GM23248 (cell line): Measurements from ENCODE around the gene ASCL5. TPM values are rescaled to one million over a fixed set of nuclear protein-coding genes. Genes with fewer than 3 reads are reported as not detected.

Experiments used
- DNase-seq: peaks from one replicate; pipeline ENCODE4 v3.0.0-alpha.2; 2015
- H2AFZ ChIP-seq: fragments of 200-600 bp; sonication (generic); 2 replicates; pipeline ENCODE4 v1.6.1; 2016; ENCODE audit warnings: antibody characterized with exemption
- H3F3A ChIP-seq: fragments of 200-600 bp; sonication (generic); 2 replicates; pipeline ENCODE4 v1.6.1; 2016; ENCODE audit warnings: mild to moderate bottlenecking, antibody characterized with exemption, mixed run types; ENCODE audit not compliant: insufficient read depth
- H3K27ac ChIP-seq: fragments of 200-600 bp; sonication (generic); 2 replicates; pipeline ENCODE4 v1.5.1; 2016; ENCODE audit warnings: mild to moderate bottlenecking
- H3K27me3 ChIP-seq: fragments of 200-600 bp; sonication (generic); replicated peaks from 2 replicates; pipeline ENCODE4 v1.6.1; 2016; ENCODE audit warnings: mild to moderate bottlenecking; ENCODE audit not compliant: insufficient read depth
- H3K36me3 ChIP-seq: fragments of 200-600 bp; sonication (generic); 2 replicates; pipeline ENCODE4 v1.6.1; 2016; ENCODE audit warnings: low read depth, mild to moderate bottlenecking
- H3K4me1 ChIP-seq: fragments of 200-600 bp; sonication (generic); 2 replicates; pipeline ENCODE4 v1.6.1; 2016; ENCODE audit warnings: mild to moderate bottlenecking; ENCODE audit not compliant: insufficient read depth
- H3K4me2 ChIP-seq: fragments of 200-600 bp; sonication (generic); one replicate; pipeline ENCODE4 v1.6.1; 2016; ENCODE audit warnings: mild to moderate bottlenecking; ENCODE audit not compliant: unreplicated experiment
- H3K4me3 ChIP-seq: fragments of 200-600 bp; sonication (generic); 2 replicates; pipeline ENCODE4 v1.5.1; 2016; ENCODE audit warnings: mild to moderate bottlenecking
- H3K79me2 ChIP-seq: fragments of 200-600 bp; sonication (generic); 2 replicates; pipeline ENCODE4 v1.6.1; 2016; ENCODE audit warnings: mild to moderate bottlenecking; ENCODE audit not compliant: insufficient read depth
- H3K9ac ChIP-seq: fragments of 200-600 bp; sonication (generic); 2 replicates; pipeline ENCODE4 v1.6.1; 2016; ENCODE audit warnings: mild to moderate bottlenecking
- H3K9me2 ChIP-seq: fragments of 200-600 bp; sonication (generic); 2 replicates; pipeline ENCODE4 v1.6.1; 2016; ENCODE audit warnings: mixed run types, mild to moderate bottlenecking, moderate library complexity; ENCODE audit not compliant: insufficient read depth
- H3K9me3 ChIP-seq: fragments of 200-600 bp; sonication (generic); one replicate; pipeline ENCODE4 v1.6.1; 2017; ENCODE audit warnings: low read depth
- H4K20me1 ChIP-seq: fragments of 200-600 bp; sonication (generic); 2 replicates; pipeline ENCODE4 v1.6.0; 2016; ENCODE audit not compliant: insufficient read depth
- EZH2 ChIP-seq: fragments of 200-600 bp; sonication (generic); IDR thresholded peaks from 2 replicates; pipeline ENCODE4 v1.6.1; 2018; ENCODE audit warnings: antibody characterized with exemption, mild to moderate bottlenecking; ENCODE audit not compliant: insufficient read depth, poor library complexity, severe bottlenecking
- EZH2phosphoT487 ChIP-seq: fragments of 200-600 bp; sonication (generic); IDR thresholded peaks from 2 replicates; pipeline ENCODE4 v1.6.1; 2018; ENCODE audit warnings: antibody characterized with exemption, moderate library complexity, mild to moderate bottlenecking, low read depth; ENCODE audit not compliant: insufficient read depth
- WGBS, 2 experiments: methylation state at CpG; one replicate each; pipeline ENCODE4 v1.1.6; 2015 to 2017; ENCODE audit warnings: low lambda C conversion rate in 2 of 2, low coverage in 1 of 2; ENCODE audit errors: missing lambda C conversion rate in 2 of 2; 5-methylcytosine and 5-hydroxymethylcytosine counted together
- in situ Hi-C: fragments of 300-500 bp; cut with MboI; formaldehyde crosslinking; loops from 2 replicates; pipeline ENCODE4 v1.15.0; 2020
- polyA plus RNA-seq: library from polyadenylated mRNA; unstranded; fragments of >200 nt; fragmentation: Nextera tagmentation; extraction: Ambion mirVana; gene quantifications from 2 replicates; pipeline ENCODE4 v1.2.1, GENCODE V29; 2016
- total RNA-seq: library from RNA; depleted of rRNA; stranded (reverse); fragments of >200 nt; shearing (Covaris generic); gene quantifications from 2 replicates; pipeline ENCODE4 v1.2.3, GENCODE V29; 2014; rRNA removed

The ASCL5 gene
- total and polyA plus RNA-seq, 2 experiments from 2014 or later = not detected

- no peak overlapping the region for H3K4me2 ChIP-seq
- H3K4me1 ChIP-seq = no peaks in the 10 kb centered on the region
- H3K27me3 ChIP-seq = peaks cover 64% of the 10 kb centered on the region
- WGBS, 2 experiments = 49 to 52% methylated on average over 4 of the region's 4 CpGs
- no peaks in the 10 kb centered on the region for H3K79me2 ChIP-seq
- no peak overlapping the region for H3K27ac ChIP-seq
- no peaks in the 10 kb centered on the region for H3F3A ChIP-seq
- no peaks in the 10 kb centered on the region for H3K9me2 ChIP-seq
- no peak for TF ChIP-seq EZH2phosphoT487
- no peaks in the 10 kb centered on the region for H3K36me3 ChIP-seq
- no peak overlapping the region for H3K4me3 ChIP-seq
- no peaks in the 10 kb centered on the region for H3K9me3 ChIP-seq
- no peak overlapping the region for H2AFZ ChIP-seq
- no peaks in the 10 kb centered on the region for H4K20me1 ChIP-seq
- DNase-seq = no peak
- in situ Hi-C loops = no loop called here
- H3K9ac ChIP-seq = no peak overlapping the region
Observed at GRCh38 chr1:201066986-201067385, 60.0 kb downstream of the ASCL5 start.

GRCh38 chr1:201065686-201066085 is 61.3 kb downstream of the ASCL5 start:
- DNase-seq = no peak
- WGBS, 2 experiments = 68% methylated on average over 10 of the region's 10 CpGs
- no peaks in the 10 kb centered on the region for H3K79me2 ChIP-seq
- H3K4me2 ChIP-seq = no peak overlapping the region
- H4K20me1 ChIP-seq = no peaks in the 10 kb centered on the region
- no peaks in the 10 kb centered on the region for H3K4me1 ChIP-seq
- H3K27me3 ChIP-seq = peaks cover 54% of the 10 kb centered on the region
- H3K27ac ChIP-seq = no peak overlapping the region
- H3K36me3 ChIP-seq = no peaks in the 10 kb centered on the region
- in situ Hi-C loops = no loop called here
- H3K9ac ChIP-seq = no peak overlapping the region
- H3K4me3 ChIP-seq = no peak overlapping the region
- no peak overlapping the region for H2AFZ ChIP-seq
- no peaks in the 10 kb centered on the region for H3K9me2 ChIP-seq
- H3K9me3 ChIP-seq = no peaks in the 10 kb centered on the region
- TF ChIP-seq EZH2phosphoT487 (no peak), EZH2 (no peak)
- no peaks in the 10 kb centered on the region for H3F3A ChIP-seq

- H3K27me3 ChIP-seq = peaks cover 45% of the 10 kb centered on the region
Observed at GRCh38 chr1:201064806-201065205, 62.2 kb downstream of the ASCL5 start.

More at GRCh38 chr1:201064806-201065205, 62.2 kb downstream of the ASCL5 start:
- Histone ChIP-seq H3K9me3 (no peaks in the 10 kb centered on the region), H3K4me1 (no peaks in the 10 kb centered on the region), H3K27ac (no peak overlapping the region), H3K9me2 (no peaks in the 10 kb centered on the region), H3K36me3 (no peaks in the 10 kb centered on the region), H3K4me2 (no peak overlapping the region), H4K20me1 (no peaks in the 10 kb centered on the region), H3K4me3 (no peak overlapping the region), H3K79me2 (no peaks in the 10 kb centered on the region), H2AFZ (no peak overlapping the region), H3F3A (no peaks in the 10 kb centered on the region), H3K9ac (no peak overlapping the region)
- no peak for DNase-seq
- 68 to 71% methylated on average over 8 of the region's 8 CpGs for WGBS, 2 experiments
- in situ Hi-C loops = no loop called here
- TF ChIP-seq EZH2phosphoT487 (no peak), EZH2 (no peak)

Other genes with a start within 250 kb of the ASCL5 start
- gene INAVA, start 232.3 kb downstream of the ASCL5 start, total RNA-seq = not detected in 2 replicates
- gene INAVA, start 232.3 kb downstream of the ASCL5 start, polyA plus RNA-seq = not detected in 2 replicates
- gene KIF21B, start 103.5 kb downstream of the ASCL5 start, total RNA-seq = under 0.01 TPM in 1 of 2 replicates, not detected in the other
- gene KIF21B, start 103.5 kb downstream of the ASCL5 start, polyA plus RNA-seq = 0.03 and 0.04 TPM in 2 replicates
- not detected in 2 replicates for gene CACNA1S, start 14.8 kb downstream of the ASCL5 start, total RNA-seq
- not detected in 2 replicates for gene CACNA1S, start 14.8 kb downstream of the ASCL5 start, polyA plus RNA-seq
- 77.9 and 81.0 TPM in 2 replicates for gene TMEM9, start 27.3 kb upstream of the ASCL5 start, total RNA-seq
- gene TMEM9, start 27.3 kb upstream of the ASCL5 start, polyA plus RNA-seq = 70.3 and 76.8 TPM in 2 replicates
- not detected in 2 replicates for gene IGFN1, start 63.6 kb upstream of the ASCL5 start, total RNA-seq
- not detected in 2 replicates for gene IGFN1, start 63.6 kb upstream of the ASCL5 start, polyA plus RNA-seq
- 0.13 and 0.43 TPM in 2 replicates for gene PKP1, start 156.3 kb upstream of the ASCL5 start, total RNA-seq
- gene PKP1, start 156.3 kb upstream of the ASCL5 start, polyA plus RNA-seq = 0.06 and 0.15 TPM in 2 replicates